ENCODE measurements around the gene NEUROG3.

Gene NEUROG3

GRCh38 chr10:69572159-69573055 is 815 bp downstream of the NEUROG3 start:
- Histone ChIP-seq H3K79me2 (ENCODE audit: low read length) (no peaks in the 10 kb centered on the region), H3K9me2 (replicated peaks; ENCODE audit: insufficient read depth, low read length) (no peaks in the 10 kb centered on the region), H3K9me3 (replicated peaks; ENCODE audit: insufficient read depth, low read length) (no peaks in the 10 kb centered on the region), H3K36me3 (replicated peaks; ENCODE audit: insufficient read depth, low read length) (no peaks in the 10 kb centered on the region), H2AFZ (ENCODE audit: low read length) (no peak overlapping the region), H3F3A (ENCODE audit: insufficient read depth, low read length) (no peaks in the 10 kb centered on the region), H3K9ac (ENCODE audit: low read length) (no peak overlapping the region), H4K20me1 (ENCODE audit: insufficient read depth, low read length) (no peaks in the 10 kb centered on the region), H3K27ac (ENCODE audit: low read length) (no peak overlapping the region), H3K4me3 (ENCODE audit: low read length) (no peak overlapping the region), H3K4me2 (ENCODE audit: low read depth, low read length) (peak overlapping the region; percentile 35; the same call in 1 of the 2 replicates), H3K4me1 (ENCODE audit: low read length) (0 out of 2 replicates have a peak, but pooled peaks cover 3% of the 10 kb centered on the region), H3K27me3 (replicated peaks; ENCODE audit: insufficient read depth, low read length) (peaks cover 97% of the 10 kb centered on the region)
- no peak for DNase-seq
- TF ChIP-seq EZH2 (optimal IDR thresholded peaks at IDR 0.05; ENCODE audit: low read depth, low read length) (no peak), EZH2phosphoT487 (IDR thresholded peaks at IDR 0.05; ENCODE audit: low read length) (no peak)
- TF ChIP-seq, protein P1, sequence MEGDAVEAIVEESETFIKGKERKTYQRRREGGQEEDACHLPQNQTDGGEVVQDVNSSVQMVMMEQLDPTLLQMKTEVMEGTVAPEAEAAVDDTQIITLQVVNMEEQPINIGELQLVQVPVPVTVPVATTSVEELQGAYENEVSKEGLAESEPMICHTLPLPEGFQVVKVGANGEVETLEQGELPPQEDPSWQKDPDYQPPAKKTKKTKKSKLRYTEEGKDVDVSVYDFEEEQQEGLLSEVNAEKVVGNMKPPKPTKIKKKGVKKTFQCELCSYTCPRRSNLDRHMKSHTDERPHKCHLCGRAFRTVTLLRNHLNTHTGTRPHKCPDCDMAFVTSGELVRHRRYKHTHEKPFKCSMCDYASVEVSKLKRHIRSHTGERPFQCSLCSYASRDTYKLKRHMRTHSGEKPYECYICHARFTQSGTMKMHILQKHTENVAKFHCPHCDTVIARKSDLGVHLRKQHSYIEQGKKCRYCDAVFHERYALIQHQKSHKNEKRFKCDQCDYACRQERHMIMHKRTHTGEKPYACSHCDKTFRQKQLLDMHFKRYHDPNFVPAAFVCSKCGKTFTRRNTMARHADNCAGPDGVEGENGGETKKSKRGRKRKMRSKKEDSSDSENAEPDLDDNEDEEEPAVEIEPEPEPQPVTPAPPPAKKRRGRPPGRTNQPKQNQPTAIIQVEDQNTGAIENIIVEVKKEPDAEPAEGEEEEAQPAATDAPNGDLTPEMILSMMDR (IDR thresholded peaks at IDR 0.05; ENCODE audit: low read length) = no peak

DNA sequence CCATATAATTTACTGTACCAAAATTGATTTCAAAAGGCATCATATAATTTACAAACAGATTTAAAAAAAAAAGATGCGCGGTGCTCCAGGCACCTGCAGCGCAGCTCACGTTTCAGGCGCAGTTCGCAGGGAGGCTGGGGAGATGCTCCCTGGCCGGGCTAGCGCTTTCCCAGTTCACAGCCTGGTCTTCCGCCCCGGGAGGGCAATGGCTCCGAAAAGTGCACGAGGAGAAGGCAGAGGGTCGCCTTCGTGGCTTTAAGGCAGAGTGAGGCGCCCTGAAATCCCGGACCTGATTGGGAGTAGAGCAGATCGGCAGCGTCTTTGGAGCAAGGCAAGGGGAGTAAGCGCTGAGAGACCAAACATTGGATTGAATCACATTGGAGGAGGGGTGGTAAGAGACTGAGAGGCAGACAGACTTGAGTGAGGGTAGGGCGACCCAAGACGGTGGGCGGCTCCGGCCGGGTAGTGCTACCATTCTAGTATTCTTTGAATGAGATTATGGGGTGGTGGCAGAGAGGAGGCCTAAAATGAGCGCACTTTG is 1.5 kb downstream of the NEUROG3 start:
- no peaks in the 10 kb centered on the region for H3K9me2 ChIP-seq (replicated peaks; ENCODE audit: insufficient read depth, low read length)
- no peak for TF ChIP-seq EZH2phosphoT487 (IDR thresholded peaks at IDR 0.05; ENCODE audit: low read length)
- TF ChIP-seq EZH2 (optimal IDR thresholded peaks at IDR 0.05; ENCODE audit: low read depth, low read length) = no peak
- TF ChIP-seq, protein P1 (IDR thresholded peaks at IDR 0.05; ENCODE audit: low read length) = no peak
- no peak overlapping the region for H3K9ac ChIP-seq (ENCODE audit: low read length)
- H2AFZ ChIP-seq (ENCODE audit: low read length) = no peak overlapping the region
- no peaks in the 10 kb centered on the region for H3K9me3 ChIP-seq (replicated peaks; ENCODE audit: insufficient read depth, low read length)
- H3K4me1 ChIP-seq (ENCODE audit: low read length) = 0 out of 2 replicates have a peak, but pooled peaks cover 3% of the 10 kb centered on the region
- no peak for DNase-seq
- peaks cover 94% of the 10 kb centered on the region for H3K27me3 ChIP-seq (replicated peaks; ENCODE audit: insufficient read depth, low read length)
- no peaks in the 10 kb centered on the region for H4K20me1 ChIP-seq (ENCODE audit: insufficient read depth, low read length)
- no peaks in the 10 kb centered on the region for H3K79me2 ChIP-seq (ENCODE audit: low read length)
- H3K4me3 ChIP-seq (ENCODE audit: low read length) = no peak overlapping the region
- H3K36me3 ChIP-seq (replicated peaks; ENCODE audit: insufficient read depth, low read length) = no peaks in the 10 kb centered on the region
- H3F3A ChIP-seq (ENCODE audit: insufficient read depth, low read length) = no peaks in the 10 kb centered on the region
- no peak overlapping the region for H3K4me2 ChIP-seq (ENCODE audit: low read depth, low read length)
- no peak overlapping the region for H3K27ac ChIP-seq (ENCODE audit: low read length)

DNA sequence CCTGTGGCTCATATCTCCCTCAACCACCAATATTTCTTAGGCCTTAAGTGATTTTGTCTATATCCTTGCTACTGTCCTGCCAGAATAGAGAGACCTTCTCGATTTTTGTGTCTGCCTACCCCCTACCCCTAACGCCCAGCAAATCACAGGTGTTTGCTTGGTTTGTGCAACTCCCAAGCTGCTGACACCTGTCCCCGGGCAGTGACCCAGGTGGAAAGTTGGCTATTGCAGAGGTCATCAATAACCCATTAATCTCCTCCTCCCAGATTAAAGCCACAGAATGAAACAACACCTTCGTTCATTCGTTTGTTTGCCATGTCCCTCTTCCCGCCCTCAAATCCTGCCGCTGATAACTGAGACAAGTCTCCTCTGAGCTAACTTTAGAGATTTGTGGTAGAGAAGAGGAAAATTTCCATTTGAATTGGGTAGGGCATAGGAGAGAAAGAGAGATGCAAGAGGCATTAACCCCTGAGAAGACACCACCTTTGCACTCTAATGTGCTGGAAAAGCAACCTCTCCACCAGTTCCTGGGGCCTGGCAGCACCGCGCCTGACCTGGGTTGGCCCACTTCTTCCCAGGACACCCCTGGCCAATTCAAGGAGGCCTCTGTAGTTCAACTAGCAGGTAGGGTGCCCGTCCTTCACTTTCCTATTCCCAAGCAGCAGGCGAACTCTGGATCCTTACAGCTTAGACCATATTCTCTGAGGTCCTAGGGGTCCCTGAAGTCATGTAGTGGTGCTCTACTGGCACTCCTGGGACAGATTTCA is 3.0 kb downstream of the NEUROG3 start:
- 0 out of 2 replicates have a peak, but pooled peaks cover 3% of the 10 kb centered on the region for H3K4me1 ChIP-seq (ENCODE audit: low read length)
- H3K36me3 ChIP-seq (replicated peaks; ENCODE audit: insufficient read depth, low read length) = no peaks in the 10 kb centered on the region
- H3K4me3 ChIP-seq (ENCODE audit: low read length) = no peak overlapping the region
- H3K9me2 ChIP-seq (replicated peaks; ENCODE audit: insufficient read depth, low read length) = no peaks in the 10 kb centered on the region
- H3K27ac ChIP-seq (ENCODE audit: low read length) = no peak overlapping the region
- no peak for TF ChIP-seq EZH2phosphoT487 (IDR thresholded peaks at IDR 0.05; ENCODE audit: low read length)
- TF ChIP-seq, protein P1 (IDR thresholded peaks at IDR 0.05; ENCODE audit: low read length) = no peak
- no peak for TF ChIP-seq EZH2 (optimal IDR thresholded peaks at IDR 0.05; ENCODE audit: low read depth, low read length)
- no peaks in the 10 kb centered on the region for H3F3A ChIP-seq (ENCODE audit: insufficient read depth, low read length)
- no peak overlapping the region for H2AFZ ChIP-seq (ENCODE audit: low read length)
- no peaks in the 10 kb centered on the region for H3K79me2 ChIP-seq (ENCODE audit: low read length)
- H3K9ac ChIP-seq (ENCODE audit: low read length) = no peak overlapping the region
- peaks cover 81% of the 10 kb centered on the region for H3K27me3 ChIP-seq (replicated peaks; ENCODE audit: insufficient read depth, low read length)
- DNase-seq = no peak
- no peaks in the 10 kb centered on the region for H4K20me1 ChIP-seq (ENCODE audit: insufficient read depth, low read length)
- no peak overlapping the region for H3K4me2 ChIP-seq (ENCODE audit: low read depth, low read length)
- no peaks in the 10 kb centered on the region for H3K9me3 ChIP-seq (replicated peaks; ENCODE audit: insufficient read depth, low read length)
